NK-92 (cell line): ENCODE measurements around the gene ECHDC3.
"Not testable (repeated sequence)": the region's sequence is repeated elsewhere in the genome, so short reads cannot be mapped to it uniquely, and the experiment has no call there.

Experiments used
- DNase-seq: peaks from one replicate; lab custom pipeline; 2025; ENCODE audit not compliant: unreplicated experiment; lab: John Stamatoyannopoulos, UW

Gene ECHDC3

DNA sequence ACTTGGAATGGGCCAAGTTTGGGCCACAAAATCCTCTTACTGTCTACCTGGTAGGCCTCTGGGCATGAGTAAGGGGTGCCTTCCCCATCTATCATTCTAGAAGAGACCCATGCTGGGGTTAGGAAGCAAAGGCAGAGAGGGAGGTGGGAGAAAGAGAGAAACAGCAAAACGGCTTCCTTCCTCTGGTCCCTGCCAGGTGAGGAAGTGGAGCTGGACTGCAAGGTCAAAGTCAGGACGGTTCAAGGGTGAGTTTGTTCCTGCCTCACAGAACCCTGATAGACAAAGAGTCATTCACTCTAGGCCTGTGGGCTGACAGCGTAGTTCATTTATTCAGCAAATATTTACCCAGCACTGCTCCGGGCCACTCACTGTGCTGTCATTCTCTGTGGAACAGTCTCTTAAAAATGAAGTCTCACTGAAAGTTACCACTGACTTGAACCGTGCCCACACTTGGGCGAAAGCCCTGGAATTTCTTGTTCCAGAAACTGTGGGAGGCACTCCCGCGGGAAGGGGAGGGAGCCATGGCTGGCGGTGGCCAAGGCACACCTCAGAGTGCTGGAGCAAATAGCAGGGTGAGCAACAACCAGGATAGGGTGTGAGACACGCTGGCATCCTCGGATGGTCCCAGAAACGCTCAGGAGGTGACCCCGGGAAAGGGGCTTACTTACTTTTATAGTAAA, 26.2 kb upstream of the ECHDC3 start:
- DNase-seq, result no peak

- no peak for DNase-seq
Observed at GRCh38 chr10:11716686-11717085, 25.5 kb upstream of the ECHDC3 start.

DNA sequence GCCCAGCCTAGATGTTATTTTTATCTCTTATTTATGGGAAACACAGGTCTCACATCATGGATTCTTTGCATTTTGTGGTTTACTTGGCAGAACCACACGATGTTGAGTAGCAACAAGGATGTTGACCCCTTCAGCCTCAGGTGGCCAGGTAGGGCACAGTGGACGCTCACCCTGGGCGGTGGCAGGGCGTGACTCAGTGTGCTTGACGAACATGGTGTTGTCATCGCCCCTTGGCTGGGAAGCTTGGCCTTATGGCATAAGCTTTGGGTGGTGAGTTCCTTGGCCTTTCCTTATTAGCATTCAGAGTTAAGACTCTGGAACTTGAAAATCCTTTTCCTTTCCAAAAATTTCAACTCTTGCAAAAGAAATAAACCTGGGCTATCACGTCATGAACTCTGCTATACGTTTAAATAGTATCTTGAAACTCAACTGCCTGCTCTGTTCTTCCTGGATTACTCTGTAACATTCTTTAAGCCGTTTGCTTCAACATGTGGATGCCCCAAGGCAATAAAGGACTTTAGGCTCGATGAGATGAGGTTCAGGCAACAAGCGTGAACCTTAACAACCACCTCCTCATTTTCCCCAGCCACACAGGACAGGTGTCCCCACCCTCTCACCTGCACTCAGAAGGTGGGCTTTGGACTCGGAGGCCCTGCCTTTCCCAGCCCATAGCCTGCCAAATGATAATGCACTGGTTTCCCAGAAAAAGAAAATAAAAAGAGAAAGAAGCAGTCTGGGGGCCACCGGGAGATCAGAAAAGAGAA, 22.5 kb upstream of the ECHDC3 start:
- DNase-seq, result no peak

DNA sequence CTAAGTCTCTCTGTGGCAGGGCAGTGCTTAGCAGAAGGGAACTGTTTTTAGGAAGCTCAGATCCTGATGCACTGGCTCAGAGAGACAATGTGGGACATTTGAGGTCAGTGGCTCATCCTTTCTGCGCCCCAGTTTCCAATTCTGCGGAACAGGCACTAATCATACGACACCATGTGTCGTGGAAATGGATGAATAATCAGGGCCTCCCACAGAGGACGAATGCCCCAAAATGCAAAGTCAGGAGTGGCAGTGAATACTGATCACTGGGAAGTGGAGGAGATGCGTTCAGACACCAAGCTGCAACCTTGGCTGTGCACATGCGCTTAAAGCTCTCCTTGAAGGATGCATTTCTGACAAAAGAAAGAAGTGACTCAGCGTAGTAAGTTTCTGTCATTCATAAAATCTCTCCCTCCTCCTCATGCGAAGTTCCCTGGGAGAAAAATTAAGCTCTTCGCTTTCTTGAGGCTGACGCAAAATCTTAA, 21.9 kb upstream of the ECHDC3 start:
- no peak for DNase-seq

DNA sequence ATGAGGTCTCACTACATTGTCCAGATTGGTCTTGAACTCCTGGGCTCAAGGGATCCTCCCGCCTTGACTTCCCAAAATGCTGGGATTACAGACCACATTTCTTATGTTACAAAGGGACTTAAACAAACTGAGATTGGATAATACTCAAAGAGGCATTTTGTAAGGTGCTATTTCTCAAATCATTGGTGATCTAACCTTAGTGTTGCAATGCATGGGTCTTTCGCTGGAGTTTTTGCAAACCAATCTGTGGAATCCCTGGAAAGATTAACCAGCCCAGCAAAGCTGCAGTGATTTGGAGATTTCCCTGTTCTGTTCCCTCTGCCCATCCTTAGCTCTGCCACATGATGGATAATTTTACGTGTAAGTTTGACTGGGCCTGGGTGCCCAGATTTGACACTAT, 20.4 kb upstream of the ECHDC3 start:
- no peak for DNase-seq

- DNase-seq, result no peak
Observed at GRCh38 chr10:11723359-11723758, 18.8 kb upstream of the ECHDC3 start.

DNA sequence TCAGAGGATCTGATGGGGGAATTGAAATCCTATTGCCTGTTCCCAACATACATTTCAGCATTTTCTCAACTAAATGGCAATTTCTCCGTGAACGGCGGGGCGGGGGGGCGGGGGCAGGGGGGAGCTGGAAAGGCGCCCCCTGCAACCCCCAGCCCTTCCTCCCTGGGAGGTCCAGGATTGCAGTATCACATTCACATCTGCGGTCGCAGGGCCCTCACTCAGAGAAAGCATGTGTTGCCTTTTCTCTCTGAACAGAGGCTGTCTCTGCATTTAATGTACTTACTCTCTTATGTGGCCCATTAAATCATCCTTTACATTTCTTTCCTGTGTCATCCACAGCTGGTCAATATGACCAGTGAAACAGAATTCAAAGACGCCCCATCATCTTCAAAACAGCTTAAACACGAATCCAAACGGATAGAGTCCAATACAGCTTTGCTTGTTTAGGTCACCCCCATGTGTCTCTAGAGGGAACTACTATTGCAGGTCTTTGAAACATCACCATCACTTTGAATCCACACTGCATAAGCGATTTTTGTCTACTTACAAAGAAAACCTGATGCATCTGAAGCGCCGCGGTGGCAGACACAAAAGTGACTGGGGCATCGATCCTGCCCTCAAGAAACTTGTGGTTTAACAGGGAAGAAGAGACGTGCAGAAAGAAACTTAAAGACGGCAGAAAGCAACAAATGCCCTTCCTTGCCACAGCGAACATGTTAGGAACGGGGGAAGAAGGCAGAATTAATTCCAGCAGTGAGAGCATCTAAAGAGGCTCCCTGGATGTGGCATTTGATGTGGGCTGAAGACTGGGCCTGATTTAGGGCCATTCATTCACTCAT, 17.0 kb upstream of the ECHDC3 start:
- DNase-seq, result no peak

DNA sequence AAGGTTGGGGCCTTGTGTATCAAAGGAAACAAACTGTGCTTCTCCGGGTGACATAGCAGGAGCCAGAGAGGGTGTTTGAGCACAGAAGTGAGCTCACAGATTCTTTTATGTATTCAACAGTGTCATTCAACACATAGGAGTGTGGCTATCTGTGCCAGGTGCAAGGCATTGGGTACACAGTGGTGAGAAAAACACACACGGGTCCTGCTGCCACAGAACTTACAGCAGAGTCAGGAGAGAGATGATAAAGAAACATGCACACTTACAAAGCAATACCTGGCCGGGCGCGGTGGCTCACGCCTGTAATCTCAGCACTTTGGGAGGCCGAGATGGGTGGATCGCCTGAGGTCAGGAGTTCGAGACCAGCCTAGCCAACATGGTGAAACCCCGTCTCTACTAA, 16.3 kb upstream of the ECHDC3 start:
- no peak for DNase-seq

DNA sequence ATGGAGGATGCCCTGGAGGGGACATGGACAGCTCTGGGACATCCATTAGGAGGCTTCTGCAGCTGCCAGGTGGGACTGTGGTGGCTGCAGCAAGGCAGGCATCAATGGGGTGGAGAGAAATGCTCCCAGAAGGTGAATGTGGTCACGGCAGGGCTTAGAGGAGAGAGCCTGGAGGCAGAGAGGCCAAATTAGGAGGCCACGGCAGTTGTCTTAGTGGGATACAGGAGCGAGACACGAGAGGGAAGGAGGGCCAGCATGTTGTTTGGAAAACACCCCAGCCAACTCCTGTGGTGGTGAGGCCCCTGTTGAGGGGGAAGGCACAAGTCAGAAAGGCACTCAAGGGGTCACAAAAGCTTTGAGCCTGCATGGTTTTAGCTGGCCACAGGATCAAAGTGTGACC, 14.6 kb upstream of the ECHDC3 start:
- DNase-seq, result no peak

- DNase-seq, result no peak
Observed at GRCh38 chr10:11728353-11728752, 13.8 kb upstream of the ECHDC3 start.

GRCh38 chr10:11729790-11730315, 12.3 kb upstream of the ECHDC3 start:
- DNase-seq, result no peak

DNA sequence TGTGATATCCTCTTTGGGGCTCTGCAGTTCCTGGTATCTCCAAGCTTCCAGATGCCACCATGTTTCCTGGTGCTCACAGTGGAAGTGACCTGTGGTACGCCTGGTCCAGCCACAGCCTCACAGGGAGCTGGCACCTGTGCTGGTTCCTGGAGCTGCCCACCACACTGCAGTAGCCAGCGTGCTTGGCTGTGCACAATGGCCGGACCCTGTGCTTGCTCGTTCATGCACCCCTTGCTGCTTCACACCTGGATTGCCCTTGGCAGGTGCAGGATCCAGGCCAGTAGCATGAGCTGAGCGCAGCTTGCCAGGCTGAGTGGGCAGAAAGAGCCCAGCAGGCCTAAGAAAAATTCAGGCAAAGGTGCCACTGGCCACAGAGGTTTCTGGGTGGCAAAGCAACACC, 11.4 kb upstream of the ECHDC3 start:
- no peak for DNase-seq

GRCh38 chr10:11736767-11737166, 5.4 kb upstream of the ECHDC3 start:
- not testable (repeated sequence) for DNase-seq

DNA sequence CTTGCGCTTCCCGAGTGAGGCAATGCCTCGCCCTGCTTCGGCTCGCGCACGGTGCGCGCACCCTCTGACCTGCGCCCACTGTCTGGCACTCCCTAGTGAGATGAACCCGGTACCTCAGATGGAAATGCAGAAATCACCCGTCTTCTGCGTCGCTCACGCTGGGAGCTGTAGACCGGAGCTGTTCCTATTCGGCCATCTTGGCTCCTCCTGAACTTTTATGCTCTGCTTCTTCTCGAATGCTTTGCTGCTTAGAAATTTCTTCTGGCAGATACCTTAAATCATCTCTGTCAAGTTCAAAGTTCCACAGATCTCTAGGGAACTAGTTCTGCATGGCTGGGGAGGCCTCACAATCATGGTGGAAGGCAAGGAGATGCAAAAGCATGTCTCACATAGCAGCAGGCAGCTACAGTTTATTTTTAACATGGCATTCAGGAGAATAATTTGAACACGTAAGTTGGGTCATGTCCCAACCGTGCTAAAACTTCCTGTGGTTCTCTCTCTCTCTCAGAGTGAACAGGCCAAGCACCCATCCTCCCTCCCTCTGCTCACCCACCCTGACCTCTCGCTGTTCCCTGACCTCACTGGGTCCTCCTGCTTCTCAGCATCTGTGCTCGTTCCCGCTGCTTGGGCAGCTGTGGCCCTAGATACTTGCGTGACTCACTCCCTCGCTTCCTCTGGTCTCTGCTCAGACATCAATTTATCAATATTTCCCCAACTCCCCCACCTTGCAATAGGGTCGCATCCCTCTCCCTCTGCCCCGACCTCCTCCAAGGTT, 4.7 kb upstream of the ECHDC3 start:
- DNase-seq, result not testable (repeated sequence)

DNA sequence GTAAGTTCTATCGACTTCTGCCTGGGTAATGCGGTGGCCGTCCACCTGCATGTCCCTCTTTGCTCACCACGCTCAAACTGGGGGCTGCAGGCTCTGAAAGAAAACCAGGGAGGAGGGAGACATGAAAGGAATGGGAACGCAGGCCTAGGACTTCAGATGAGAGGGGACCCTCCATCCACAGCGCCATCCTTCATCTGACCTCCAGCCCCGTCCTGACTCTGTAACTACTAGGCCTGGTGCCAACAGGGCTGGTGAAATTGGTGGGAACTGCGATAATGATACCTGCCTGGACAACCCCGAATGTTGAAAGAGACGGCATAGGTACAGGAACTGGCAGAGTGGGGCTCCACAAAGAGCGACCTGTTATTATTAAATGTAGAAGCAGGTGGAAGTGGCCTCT, 1.3 kb upstream of the ECHDC3 start:
- DNase-seq, result no peak

DNA sequence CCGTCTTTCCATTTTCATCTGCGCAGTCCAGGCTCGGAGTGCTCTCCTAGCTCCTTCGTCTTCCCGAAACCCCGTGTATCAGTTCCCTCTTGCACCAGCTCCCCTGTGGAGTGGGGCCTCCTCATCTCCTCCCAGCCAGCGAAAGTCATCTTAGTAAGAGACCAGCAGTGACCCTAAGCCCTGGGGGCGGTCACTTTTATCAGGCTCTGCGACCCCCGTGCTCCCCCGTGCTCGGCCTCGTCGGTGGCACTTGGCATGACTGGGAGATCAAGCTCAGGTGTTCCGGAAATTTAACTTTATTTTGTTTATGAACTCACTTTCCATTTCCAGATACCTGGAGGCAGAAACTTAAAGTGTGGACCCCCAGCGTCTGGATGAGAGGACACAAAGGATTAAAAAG, 574 bp upstream of the ECHDC3 start:
- no peak for DNase-seq

DNA sequence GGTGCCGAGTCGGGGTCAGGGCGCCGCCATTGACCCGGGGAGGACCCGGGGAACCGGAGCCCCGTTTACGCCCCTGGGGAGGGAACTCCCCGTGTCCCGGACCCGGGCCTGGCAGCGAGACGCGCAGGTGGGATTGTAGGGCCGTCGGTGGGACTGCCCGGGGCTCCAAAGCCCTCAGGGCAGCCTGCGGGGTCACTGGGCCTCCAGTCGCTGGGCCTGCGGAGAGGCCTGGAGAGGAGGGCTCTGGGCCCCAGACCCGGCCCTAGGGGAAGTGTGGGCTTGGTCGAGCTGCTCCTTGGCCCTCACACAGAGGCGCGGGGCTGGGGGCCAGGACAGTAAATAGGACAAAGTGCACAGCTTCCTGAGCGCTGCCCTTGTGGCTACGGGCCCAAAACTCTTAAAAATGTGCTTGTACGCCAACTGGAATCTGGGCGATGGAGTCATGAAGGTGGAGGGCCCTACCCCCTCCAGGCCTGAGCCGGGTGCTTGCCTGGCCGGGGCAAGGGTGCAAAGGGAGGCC, 657 bp downstream of the ECHDC3 start:
- no peak for DNase-seq

DNA sequence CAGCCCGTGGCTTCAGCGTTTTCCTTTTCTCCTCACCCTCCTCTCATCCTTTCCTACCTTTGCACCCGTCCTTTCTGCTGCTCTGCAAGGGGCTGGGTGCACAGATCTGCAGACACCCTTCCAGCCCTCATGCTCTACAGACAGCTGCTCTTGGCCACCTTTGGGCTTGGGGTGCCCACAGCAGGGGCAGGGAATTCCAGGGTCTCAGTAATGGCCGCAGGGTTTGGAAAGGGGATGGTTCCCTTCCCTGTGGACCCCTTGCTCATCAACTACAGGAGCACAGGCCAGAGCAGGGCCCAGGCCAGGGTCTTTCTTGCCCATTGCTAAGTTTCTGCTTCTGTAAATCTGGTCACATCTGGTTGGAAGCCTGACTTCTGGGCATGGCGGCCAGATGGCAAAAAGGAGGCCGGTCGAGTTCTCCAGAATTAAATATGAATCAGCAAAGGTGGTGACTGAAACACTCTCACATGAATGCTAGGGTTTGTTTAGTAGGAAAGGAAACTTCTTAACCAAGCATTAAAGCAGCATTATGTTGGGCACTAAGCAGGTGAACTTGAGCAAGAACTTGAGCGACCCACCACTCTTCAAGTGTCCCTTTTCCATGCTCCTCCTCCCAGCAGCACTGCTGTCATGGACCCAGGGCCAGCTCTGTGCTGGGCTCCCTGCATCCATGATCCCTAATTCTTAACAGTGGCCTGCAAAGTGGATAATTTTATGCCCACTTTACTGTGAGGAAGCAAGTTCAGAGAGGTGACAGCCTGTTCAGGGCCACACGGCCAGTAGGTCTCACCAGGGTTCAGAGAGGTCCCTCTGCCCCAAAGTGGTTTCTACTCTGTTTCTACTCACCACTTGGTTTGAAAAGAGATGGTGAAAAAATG, 1.5 kb downstream of the ECHDC3 start:
- no peak for DNase-seq

DNA sequence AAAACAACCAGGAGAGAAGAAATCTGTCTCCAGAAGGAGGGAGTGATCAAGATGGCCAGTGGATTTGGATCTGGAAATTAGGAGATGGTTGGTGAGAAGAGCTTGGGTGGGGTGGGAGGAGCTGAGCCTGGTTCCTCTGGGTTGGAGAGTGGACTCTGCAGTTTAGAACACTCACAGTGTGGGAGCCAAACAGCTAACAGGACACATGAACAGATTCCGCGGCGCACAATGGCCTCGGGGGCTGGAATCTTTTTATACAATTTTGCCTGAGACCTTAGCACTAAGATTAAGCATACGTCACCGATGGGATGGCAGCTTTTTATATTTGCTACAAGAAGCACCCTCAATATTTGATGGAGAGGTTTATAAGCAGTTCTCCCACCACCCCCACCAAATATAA, 2.9 kb downstream of the ECHDC3 start:
- no peak for DNase-seq
